DOHH2 (cell line): Measurements from ENCODE around the gene ARMC10.

Experiments
- CTCF ChIP-seq: fragments of 200-600 bp; sonication (generic); IDR thresholded peaks from one replicate; pipeline ENCODE4 v1.5.1; 2014; ENCODE audit warnings: antibody characterized with exemption, mild to moderate bottlenecking, low read depth, low read length; ENCODE audit not compliant: poor library complexity, severe bottlenecking
- EZH2phosphoT487 ChIP-seq: fragments of 200-600 bp; sonication (generic); IDR thresholded peaks from 2 replicates; pipeline ENCODE4 v1.6.1; 2017; ENCODE audit warnings: borderline replicate concordance, mild to moderate bottlenecking, antibody characterized with exemption, low read length, moderate library complexity, mixed read lengths

- TF ChIP-seq CTCF (peak; percentile 99), EZH2phosphoT487 (no peak)
These were observed 9.3 kb upstream of the ARMC10 start for GRCh38 chr7:103065667-103066066.
